ENCODE measurements around the gene SHISA8. TPM values are rescaled to one million over a fixed set of nuclear protein-coding genes. Genes with fewer than 3 reads are reported as not detected.

The SHISA8 gene
- total and polyA plus RNA-seq, 10 of the 15 experiments (the other 5 are each of a cell fraction or from before 2014, with no cell fraction given): 0.06 to 10.1 (median 0.25) TPM

GRCh38 chr22:41919357-41920224 is 4.7 kb upstream of the SHISA8 start (continued):
- TF ChIP-seq ZNF687 (IDR thresholded peaks at IDR 0.05) (peak; percentile 56), SIN3A (IDR thresholded peaks at IDR 0.05; ENCODE audit: low read depth, low read length) (0 out of 2 replicates have a peak, but pooled peaks have one; percentile 54), BMI1 (IDR thresholded peaks at IDR 0.05; ENCODE audit: borderline replicate concordance) (no peak), SREBF2 (IDR thresholded peaks at IDR 0.05; ENCODE audit: low read length) (no peak), PML (IDR thresholded peaks at IDR 0.05; ENCODE audit: low read length) (no peak), MYB (IDR thresholded peaks at IDR 0.05; ENCODE audit: borderline replicate concordance, low read depth, low read length) (no peak), JUND (IDR thresholded peaks at IDR 0.05; ENCODE audit: low read depth, low read length) (no peak), KAT2A (conservative IDR thresholded peaks at IDR 0.05; ENCODE audit: control insufficient read depth, low read depth, low read length) (no peak), CTCF (IDR thresholded peaks at IDR 0.05 in 2 of 3, conservative IDR thresholded peaks at IDR 0.05 in 1 of 3; ENCODE audit: control insufficient read depth in 2 of 3, extremely low read depth in 1 of 3, insufficient read depth in 1 of 3, low read depth in 3 of 3, low read length in 3 of 3) (no peak), ATF7 (IDR thresholded peaks at IDR 0.05; ENCODE audit: low read depth) (no peak), RUNX3 (IDR thresholded peaks at IDR 0.05; ENCODE audit: low read length) (no peak), LARP7 (IDR thresholded peaks at IDR 0.05) (peak; percentile 84), MYC (IDR thresholded peaks at IDR 0.05; ENCODE audit: insufficient read depth, insufficient read length, insufficient replicate concordance, low read length, severe bottlenecking) (no peak), PAX8 (IDR thresholded peaks at IDR 0.05) (no peak), ETV6 (conservative IDR thresholded peaks at IDR 0.05 in 1 of 2, IDR thresholded peaks at IDR 0.05 in 1 of 2; ENCODE audit: borderline replicate concordance in 1 of 2, low read depth in 1 of 2) (0 out of 4 replicates have a peak, but pooled peaks of 1 of the 2 experiments have one; percentile 23), RB1 (IDR thresholded peaks at IDR 0.05; ENCODE audit: borderline replicate concordance) (peak; percentile 81; the same call in 1 of the 2 replicates), GATAD2B (conservative IDR thresholded peaks at IDR 0.05; ENCODE audit: low read depth) (peak; percentile 72; the same call in 1 of the 2 replicates), BACH1 (IDR thresholded peaks at IDR 0.05; ENCODE audit: borderline replicate concordance) (peak; percentile 94), NFIC (IDR thresholded peaks at IDR 0.05; ENCODE audit: low read depth, low read length) (no peak), TARDBP (IDR thresholded peaks at IDR 0.05; ENCODE audit: borderline replicate concordance) (0 out of 2 replicates have a peak, but pooled peaks have one; percentile 12), RFX5 (IDR thresholded peaks at IDR 0.05; ENCODE audit: low read depth, low read length) (no peak), EGR1 (IDR thresholded peaks at IDR 0.05; ENCODE audit: borderline replicate concordance in 1 of 2, low read depth in 2 of 2, low read length in 2 of 2) (no peak), SPI1 (IDR thresholded peaks at IDR 0.05; ENCODE audit: borderline replicate concordance, insufficient read depth, low read depth, low read length) (peak; percentile 70; the same call in 1 of the 2 replicates), IKZF2 (IDR thresholded peaks at IDR 0.05) (peak; percentile 64 to 84; a peak in 3 of 4 replicates), HDAC2 (IDR thresholded peaks at IDR 0.05) (no peak)
